NCI-H2107 treated with DMSO at 0.1 percent for 48 hours (cell line): ENCODE measurements around the gene SLC4A9.
A peak's percentile ranks its signal among the peaks of the same experiment; 100 is the strongest.
"Not testable (repeated sequence)": the region's sequence is repeated elsewhere in the genome, so short reads cannot be mapped to it uniquely, and the experiment has no call there.

Source experiments
- DNase-seq: peaks from one replicate; lab custom pipeline; 2025; ENCODE audit not compliant: unreplicated experiment; lab: John Stamatoyannopoulos, UW

SLC4A9 gene

GRCh38 chr5:140338908-140339307 is 21.1 kb upstream of the SLC4A9 start:
- DNase-seq = no peak

DNA sequence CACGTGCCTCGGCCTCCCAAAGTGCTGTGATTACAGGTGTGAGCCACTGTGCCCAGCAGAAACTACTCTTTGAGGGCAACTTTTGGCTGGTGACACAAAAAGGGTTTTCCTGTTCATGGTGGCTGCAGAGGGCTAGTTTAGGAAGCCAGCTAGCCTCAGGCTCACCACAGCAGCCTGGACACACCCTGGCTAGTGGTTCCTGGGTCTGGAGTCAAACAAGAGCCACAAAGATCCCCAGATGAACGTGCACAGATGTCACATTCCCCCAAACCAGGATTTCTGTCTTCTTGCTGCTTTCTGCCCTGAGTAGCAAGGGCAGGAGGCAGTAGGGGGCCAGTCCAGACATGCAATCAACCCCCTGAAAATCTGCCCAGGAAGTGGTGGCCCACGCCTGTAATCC is 20.4 kb upstream of the SLC4A9 start:
- no peak for DNase-seq

DNA sequence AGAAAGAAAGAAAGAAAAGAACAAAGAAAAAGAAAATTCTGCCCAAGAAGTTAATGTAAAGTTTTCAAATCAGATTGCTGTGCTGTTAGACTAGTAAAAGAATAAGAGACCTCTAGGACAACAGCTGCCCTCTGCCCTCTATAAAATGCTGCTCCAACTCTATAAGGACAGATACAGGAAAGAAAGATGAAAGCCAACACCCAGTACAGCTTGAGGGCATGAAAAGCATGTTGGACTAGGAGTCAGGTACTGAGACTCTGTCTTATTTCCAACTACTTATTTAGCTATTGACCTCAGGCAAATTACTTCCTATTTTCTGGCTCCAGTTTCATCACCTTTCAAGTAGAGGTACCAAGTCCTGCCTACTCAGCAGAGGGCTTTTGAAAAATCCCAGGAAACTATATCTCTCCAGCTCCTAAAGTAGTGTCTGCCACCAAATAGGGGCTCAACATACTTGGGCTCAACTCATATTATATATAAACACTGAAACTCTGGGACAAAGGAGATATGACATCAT is 19.3 kb upstream of the SLC4A9 start:
- no peak for DNase-seq

- no peak for DNase-seq
Measured at GRCh38 chr5:140341591-140341990, 18.4 kb upstream of the SLC4A9 start.

- no peak for DNase-seq
Measured at GRCh38 chr5:140342287-140342686, 17.7 kb upstream of the SLC4A9 start.

GRCh38 chr5:140342896-140343295 is 17.1 kb upstream of the SLC4A9 start:
- no peak for DNase-seq

- DNase-seq = not testable (repeated sequence)
Measured at GRCh38 chr5:140343849-140344248, 16.1 kb upstream of the SLC4A9 start.

DNA sequence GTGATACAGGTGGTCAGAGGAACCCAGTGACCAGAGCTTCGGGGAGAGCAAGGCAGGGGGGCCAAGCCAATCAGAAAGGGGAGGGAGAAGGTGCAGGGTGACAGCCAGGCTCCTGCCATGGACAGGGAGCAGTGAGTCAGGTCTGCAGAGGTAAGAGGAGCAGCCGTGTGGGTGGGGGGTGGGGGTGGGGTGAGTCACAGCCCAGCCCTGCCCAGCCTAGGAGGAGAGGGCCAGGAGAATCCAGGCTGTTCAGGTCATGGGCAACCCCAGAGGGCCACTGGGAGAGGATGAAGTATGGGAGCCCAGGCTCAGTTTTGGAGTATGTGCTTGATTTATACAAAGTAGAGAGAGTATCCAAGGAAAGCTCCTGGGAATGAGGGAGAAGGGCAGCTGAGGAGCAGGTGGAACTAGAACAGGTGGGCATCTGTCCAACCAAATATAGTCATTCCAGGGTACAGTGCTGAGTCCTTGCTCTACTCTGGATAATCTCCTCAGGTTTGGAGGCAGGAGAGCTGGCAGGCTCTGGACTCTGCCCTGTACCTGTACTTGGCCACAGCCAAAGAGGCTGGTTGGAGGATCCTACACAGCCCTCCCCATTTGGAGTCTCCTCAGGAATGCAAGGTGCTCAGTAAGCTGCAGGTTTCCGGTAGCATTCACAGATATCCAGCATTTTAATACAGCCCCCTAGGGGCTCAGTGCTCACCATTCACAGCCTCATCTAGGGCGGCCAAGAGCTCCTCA is 15.1 kb upstream of the SLC4A9 start:
- no peak for DNase-seq

DNA sequence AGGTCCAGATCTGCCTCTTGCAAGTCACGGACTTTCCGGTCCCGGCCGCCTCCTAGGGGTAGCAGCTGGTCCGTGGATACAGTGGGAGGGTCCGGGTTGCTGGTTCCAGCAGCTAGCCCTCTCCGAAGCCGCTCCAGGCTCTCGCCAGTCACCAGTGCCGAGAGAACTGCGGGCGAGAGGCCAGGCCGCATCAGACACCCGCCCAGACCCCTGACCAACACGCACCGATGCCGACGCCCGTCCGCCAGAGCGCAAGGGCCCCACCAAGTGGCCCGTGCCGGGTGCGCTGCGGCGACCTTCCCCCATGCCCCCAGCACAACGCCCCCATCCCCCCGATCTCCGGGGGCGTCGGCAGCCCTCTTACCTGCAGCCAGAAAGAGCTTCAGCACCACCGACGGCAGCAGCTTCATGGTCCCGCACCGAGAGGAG is 14.1 kb upstream of the SLC4A9 start:
- DNase-seq = no peak

DNA sequence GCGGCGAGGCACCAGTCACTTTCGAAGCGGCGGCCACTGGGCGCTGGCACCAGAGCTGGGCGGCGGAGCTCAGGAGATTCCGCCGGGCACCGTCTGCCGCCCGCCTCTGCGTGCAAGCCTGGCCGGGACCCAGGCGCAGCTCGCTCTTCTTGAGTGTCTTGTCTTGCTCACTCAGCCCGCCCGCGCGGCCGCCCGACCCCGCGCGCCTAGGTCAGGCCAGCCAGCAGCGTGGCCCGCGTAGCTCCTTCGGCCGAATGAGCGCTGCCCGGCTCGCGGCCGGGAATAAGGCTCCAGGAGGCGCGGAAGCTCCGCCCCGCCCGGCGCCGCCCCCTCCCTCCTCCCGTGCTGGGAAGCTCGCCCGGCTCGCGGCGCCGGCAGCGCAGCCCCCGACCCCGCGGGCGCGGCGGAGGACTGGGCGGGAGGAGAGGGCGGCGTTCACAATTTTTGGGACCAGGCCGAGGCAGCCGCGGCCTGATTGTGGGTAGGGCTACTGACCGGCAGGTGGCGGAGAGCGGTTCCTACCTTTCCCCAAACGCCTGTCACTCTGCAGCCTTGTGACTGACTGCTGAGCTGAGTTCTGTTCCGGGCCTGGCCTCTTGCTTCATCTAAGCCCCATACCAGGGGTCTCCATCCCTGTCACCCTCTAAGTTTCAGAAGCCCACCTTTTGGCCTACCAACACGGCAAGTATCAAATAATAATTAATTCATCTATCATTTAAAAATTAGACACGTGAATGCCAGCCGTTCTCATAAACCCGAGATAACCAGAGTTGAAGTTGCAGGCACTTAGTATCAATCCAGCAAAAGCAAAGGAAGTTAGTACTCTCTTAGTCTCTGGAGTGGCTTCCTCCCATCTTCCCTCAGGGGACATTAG is 13.4 kb upstream of the SLC4A9 start, which contains the start of gene HBEGF:
TSS of gene HBEGF (minus strand) at position 256 of the 874 bp plus-strand sequence. CDS start 275 bp downstream, outside the sequence.
- no peak for DNase-seq

- no peak for DNase-seq
Measured at GRCh38 chr5:140347360-140347759, 12.6 kb upstream of the SLC4A9 start.

GRCh38 chr5:140348104-140348503 is 11.9 kb upstream of the SLC4A9 start:
- DNase-seq = no peak

- DNase-seq = no peak
Measured at GRCh38 chr5:140349244-140349643, 10.8 kb upstream of the SLC4A9 start.

DNA sequence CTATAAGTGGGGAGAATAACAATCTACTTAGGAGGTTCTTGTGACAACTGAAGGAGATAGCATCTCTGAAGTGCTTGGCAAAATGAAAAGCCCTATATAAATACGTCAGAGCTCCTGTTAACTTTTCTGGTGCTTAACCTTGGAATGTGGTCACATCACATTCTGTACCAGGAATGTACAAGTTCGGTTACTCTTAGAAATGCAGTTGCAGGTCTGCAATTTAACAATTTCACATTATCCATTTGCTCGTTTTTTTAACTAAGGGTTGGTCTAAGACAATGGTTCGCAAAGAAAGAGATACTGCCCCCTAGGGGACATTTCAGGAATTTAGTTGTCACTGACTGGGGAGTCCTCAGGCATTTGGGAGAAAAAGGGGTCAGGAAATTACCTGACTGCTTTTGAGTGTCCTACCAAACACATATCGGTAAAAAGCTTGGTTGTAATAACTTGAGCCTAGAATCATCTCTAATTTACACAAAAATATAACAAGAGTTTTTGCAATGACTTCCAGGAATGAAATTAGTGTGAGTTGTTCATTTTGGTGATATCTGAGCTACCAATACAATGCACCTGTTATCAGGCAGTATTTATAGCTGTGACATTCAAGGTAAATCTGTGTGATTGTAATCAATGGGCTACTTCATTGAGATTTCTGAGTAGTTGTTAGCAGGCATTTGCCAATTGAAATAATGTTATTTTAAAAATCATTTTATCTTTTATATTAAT is 8.2 kb upstream of the SLC4A9 start:
- DNase-seq = peak; percentile 17

GRCh38 chr5:140355546-140355945 is 4.4 kb upstream of the SLC4A9 start:
- DNase-seq = no peak

GRCh38 chr5:140356853-140357725 is 2.9 kb upstream of the SLC4A9 start:
- DNase-seq = no peak

- peak; percentile 17 for DNase-seq
Measured at GRCh38 chr5:140357726-140358093, 2.3 kb upstream of the SLC4A9 start.

GRCh38 chr5:140358738-140359310 is 1.2 kb upstream of the SLC4A9 start:
- DNase-seq = no peak

GRCh38 chr5:140360681-140361479 is 886 bp downstream of the SLC4A9 start:
- DNase-seq = no peak
